K562 (cell line): ENCODE data around the gene ZDHHC14. TPM values are rescaled to one million over a fixed set of nuclear protein-coding genes. Genes with fewer than 3 reads are reported as not detected.

Experiments
- GABPB1 ChIP-seq: sonication (generic); formaldehyde crosslinking; IDR thresholded peaks from 2 replicates; pipeline ENCODE4 v1.8.0; 2022; ENCODE audit warnings: mild to moderate bottlenecking, missing genetic modification reagents
- HSF4 ChIP-seq: fragments of 250-450 bp; sonication (Bioruptor Pico); IDR thresholded peaks from 2 replicates; pipeline ENCODE4 v2.1.2; 2022; ENCODE audit warnings: mild to moderate bottlenecking, moderate library complexity, borderline replicate concordance
- KDM1A ChIP-seq, 2 experiments: fragments of 450-650 bp; IDR thresholded peaks; 2 replicates each; pipeline ENCODE4 v1.6.1; 2016; ENCODE audit warnings: mild to moderate bottlenecking in 2 of 2
- MAFG ChIP-seq: fragments of 450-650 bp; conservative IDR thresholded peaks from 2 replicates; pipeline ENCODE4 v1.6.1; 2016; ENCODE audit warnings: missing genetic modification characterization, missing compliant biosample characterization
- STAT6 ChIP-seq: sonication (generic); formaldehyde crosslinking; IDR thresholded peaks from 2 replicates; pipeline ENCODE4 v1.8.1; 2023; ENCODE audit warnings: mild to moderate bottlenecking, missing genetic modification reagents
- TAF9B ChIP-seq: fragments of 450-650 bp; IDR thresholded peaks from 2 replicates; pipeline ENCODE4 v1.6.1; 2018; ENCODE audit warnings: mild to moderate bottlenecking; ENCODE audit not compliant: partially characterized antibody
- ZFX ChIP-seq: sonication (generic); formaldehyde crosslinking; IDR thresholded peaks from 2 replicates; pipeline ENCODE4 v1.8.0; 2022; ENCODE audit warnings: mild to moderate bottlenecking, missing genetic modification reagents, moderate library complexity
- ZNF3 ChIP-seq: fragments of 250-450 bp; sonication (Bioruptor Pico); IDR thresholded peaks from 2 replicates; pipeline ENCODE4 v1.5.0; 2021; ENCODE audit warnings: mild to moderate bottlenecking, moderate library complexity
- ZNF79 ChIP-seq: fragments of 250-450 bp; sonication (Bioruptor Pico); IDR thresholded peaks from 2 replicates; pipeline ENCODE4 v1.4.0; 2020; ENCODE audit warnings: low read depth, mild to moderate bottlenecking, moderate library complexity
- polyA plus RNA-seq, 8 experiments: library from polyadenylated mRNA; depleted of rRNA in 4 of 8; stranded (reverse) in 5 of 8; unstranded in 3 of 8; fragments of >200 nt; fragmentation: Nextera tagmentation in 2 of 8; fragmentation: Illumina TruSeq in 1 of 8; extraction: Ambion mirVana in 2 of 8; extraction: Trizol in 1 of 8; gene quantifications; 2 replicates each; pipeline versions ENCODE4 v1.2.1 to v1.2.3, GENCODE V29; 2011 to 2014; ENCODE audit warnings: inconsistent platforms in 1 of 8, missing spikeins in 1 of 8
- total RNA-seq, 7 experiments: library from RNA; depleted of rRNA in 6 of 7; stranded (reverse); fragments of >200 nt in 6 of 7; fragmentation: Illumina TruSeq in 2 of 7; extraction: Trizol in 2 of 7; gene quantifications; 2 replicates each; pipeline versions ENCODE4 v1.2.1 to v1.2.3, GENCODE V29; 2011 to 2021; ENCODE audit warnings: low replicate concordance in 1 of 7
- TF ChIP-seq, protein P1 (sequence below): fragments of 250-450 bp; sonication (Bioruptor Pico); IDR thresholded peaks from 2 replicates; pipeline ENCODE4 v1.4.0; 2020; ENCODE audit warnings: mild to moderate bottlenecking, moderate library complexity
- TF ChIP-seq, protein P2 (sequence below): sonication (generic); formaldehyde crosslinking; IDR thresholded peaks from 2 replicates; pipeline ENCODE4 v1.8.0; 2023; ENCODE audit warnings: missing genetic modification reagents, mild to moderate bottlenecking, borderline replicate concordance
- TF ChIP-seq, protein P3 (sequence below), 2 experiments: IDR thresholded peaks; 2 replicates each; pipeline ENCODE4 v1.6.1; 2012; ENCODE audit warnings: improper control_type of control experiment in 2 of 2, low read depth in 2 of 2, low read length in 2 of 2, borderline replicate concordance in 1 of 2

The ZDHHC14 gene
- total and polyA plus RNA-seq, 9 of the 15 experiments (the other 6 are each of a cell fraction or from before 2014, with no cell fraction given), result 0.92 to 23.1 (median 13.8) TPM

DNA sequence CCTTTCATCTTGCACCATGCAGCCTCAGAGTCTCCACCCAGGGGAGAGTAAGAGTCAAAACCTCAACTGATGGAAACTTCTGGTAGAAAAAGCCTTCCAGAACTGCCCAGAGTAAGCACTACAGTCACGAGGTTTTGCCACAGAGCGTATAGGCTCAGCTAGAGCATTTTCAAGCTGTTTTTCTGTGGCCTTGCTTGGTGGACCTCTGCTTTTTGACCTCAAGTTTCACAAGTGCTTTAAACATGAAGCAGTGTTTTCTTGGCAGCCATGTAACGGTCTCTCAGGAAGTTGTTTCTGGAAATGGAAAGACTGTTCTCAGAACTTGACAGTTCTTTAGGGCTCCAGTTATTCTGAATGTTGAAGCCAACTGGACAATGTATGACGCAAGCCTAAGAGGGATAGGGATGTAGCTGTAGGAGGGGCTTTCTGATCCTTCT is 146.5 kb downstream of the ZDHHC14 start (continued):
- TF ChIP-seq, protein P1, sequence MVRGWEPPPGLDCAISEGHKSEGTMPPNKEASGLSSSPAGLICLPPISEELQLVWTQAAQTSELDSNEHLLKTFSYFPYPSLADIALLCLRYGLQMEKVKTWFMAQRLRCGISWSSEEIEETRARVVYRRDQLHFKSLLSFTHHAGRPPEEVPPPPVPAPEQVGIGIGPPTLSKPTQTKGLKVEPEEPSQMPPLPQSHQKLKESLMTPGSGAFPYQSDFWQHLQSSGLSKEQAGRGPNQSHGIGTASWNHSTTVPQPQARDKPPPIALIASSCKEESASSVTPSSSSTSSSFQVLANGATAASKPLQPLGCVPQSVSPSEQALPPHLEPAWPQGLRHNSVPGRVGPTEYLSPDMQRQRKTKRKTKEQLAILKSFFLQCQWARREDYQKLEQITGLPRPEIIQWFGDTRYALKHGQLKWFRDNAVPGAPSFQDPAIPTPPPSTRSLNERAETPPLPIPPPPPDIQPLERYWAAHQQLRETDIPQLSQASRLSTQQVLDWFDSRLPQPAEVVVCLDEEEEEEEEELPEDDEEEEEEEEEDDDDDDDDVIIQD (CRISPR knock-in tag), result no peak
- no peak for TF ChIP-seq ZFX (CRISPR knock-in tag)
- TF ChIP-seq TAF9B, result no peak
- TF ChIP-seq, protein P2, sequence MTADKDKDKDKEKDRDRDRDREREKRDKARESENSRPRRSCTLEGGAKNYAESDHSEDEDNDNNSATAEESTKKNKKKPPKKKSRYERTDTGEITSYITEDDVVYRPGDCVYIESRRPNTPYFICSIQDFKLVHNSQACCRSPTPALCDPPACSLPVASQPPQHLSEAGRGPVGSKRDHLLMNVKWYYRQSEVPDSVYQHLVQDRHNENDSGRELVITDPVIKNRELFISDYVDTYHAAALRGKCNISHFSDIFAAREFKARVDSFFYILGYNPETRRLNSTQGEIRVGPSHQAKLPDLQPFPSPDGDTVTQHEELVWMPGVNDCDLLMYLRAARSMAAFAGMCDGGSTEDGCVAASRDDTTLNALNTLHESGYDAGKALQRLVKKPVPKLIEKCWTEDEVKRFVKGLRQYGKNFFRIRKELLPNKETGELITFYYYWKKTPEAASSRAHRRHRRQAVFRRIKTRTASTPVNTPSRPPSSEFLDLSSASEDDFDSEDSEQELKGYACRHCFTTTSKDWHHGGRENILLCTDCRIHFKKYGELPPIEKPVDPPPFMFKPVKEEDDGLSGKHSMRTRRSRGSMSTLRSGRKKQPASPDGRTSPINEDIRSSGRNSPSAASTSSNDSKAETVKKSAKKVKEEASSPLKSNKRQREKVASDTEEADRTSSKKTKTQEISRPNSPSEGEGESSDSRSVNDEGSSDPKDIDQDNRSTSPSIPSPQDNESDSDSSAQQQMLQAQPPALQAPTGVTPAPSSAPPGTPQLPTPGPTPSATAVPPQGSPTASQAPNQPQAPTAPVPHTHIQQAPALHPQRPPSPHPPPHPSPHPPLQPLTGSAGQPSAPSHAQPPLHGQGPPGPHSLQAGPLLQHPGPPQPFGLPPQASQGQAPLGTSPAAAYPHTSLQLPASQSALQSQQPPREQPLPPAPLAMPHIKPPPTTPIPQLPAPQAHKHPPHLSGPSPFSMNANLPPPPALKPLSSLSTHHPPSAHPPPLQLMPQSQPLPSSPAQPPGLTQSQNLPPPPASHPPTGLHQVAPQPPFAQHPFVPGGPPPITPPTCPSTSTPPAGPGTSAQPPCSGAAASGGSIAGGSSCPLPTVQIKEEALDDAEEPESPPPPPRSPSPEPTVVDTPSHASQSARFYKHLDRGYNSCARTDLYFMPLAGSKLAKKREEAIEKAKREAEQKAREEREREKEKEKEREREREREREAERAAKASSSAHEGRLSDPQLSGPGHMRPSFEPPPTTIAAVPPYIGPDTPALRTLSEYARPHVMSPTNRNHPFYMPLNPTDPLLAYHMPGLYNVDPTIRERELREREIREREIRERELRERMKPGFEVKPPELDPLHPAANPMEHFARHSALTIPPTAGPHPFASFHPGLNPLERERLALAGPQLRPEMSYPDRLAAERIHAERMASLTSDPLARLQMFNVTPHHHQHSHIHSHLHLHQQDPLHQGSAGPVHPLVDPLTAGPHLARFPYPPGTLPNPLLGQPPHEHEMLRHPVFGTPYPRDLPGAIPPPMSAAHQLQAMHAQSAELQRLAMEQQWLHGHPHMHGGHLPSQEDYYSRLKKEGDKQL (CRISPR knock-in tag), result no peak
- TF ChIP-seq STAT6 (CRISPR knock-in tag), result no peak
- no peak for TF ChIP-seq ZNF79 (CRISPR knock-in tag)
- no peak for TF ChIP-seq MAFG (tag)
- TF ChIP-seq HSF4 (CRISPR knock-in tag), result no peak
- TF ChIP-seq KDM1A (IDR thresholded peaks at IDR 0.05), result no peak
- no peak for TF ChIP-seq ZNF3
- TF ChIP-seq, protein P3, sequence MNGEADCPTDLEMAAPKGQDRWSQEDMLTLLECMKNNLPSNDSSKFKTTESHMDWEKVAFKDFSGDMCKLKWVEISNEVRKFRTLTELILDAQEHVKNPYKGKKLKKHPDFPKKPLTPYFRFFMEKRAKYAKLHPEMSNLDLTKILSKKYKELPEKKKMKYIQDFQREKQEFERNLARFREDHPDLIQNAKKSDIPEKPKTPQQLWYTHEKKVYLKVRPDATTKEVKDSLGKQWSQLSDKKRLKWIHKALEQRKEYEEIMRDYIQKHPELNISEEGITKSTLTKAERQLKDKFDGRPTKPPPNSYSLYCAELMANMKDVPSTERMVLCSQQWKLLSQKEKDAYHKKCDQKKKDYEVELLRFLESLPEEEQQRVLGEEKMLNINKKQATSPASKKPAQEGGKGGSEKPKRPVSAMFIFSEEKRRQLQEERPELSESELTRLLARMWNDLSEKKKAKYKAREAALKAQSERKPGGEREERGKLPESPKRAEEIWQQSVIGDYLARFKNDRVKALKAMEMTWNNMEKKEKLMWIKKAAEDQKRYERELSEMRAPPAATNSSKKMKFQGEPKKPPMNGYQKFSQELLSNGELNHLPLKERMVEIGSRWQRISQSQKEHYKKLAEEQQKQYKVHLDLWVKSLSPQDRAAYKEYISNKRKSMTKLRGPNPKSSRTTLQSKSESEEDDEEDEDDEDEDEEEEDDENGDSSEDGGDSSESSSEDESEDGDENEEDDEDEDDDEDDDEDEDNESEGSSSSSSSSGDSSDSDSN (IDR thresholded peaks at IDR 0.05; ENCODE audit: borderline replicate concordance in 1 of 2, low read depth in 2 of 2, low read length in 2 of 2), result no peak
- no peak for TF ChIP-seq GABPB1 (CRISPR knock-in tag)
